ENCODE results near the gene C4BPB. TPM values are rescaled to one million over a fixed set of nuclear protein-coding genes. Genes with fewer than 3 reads are reported as not detected.

The C4BPB gene
- total RNA-seq, 1 donor: not detected

DNA sequence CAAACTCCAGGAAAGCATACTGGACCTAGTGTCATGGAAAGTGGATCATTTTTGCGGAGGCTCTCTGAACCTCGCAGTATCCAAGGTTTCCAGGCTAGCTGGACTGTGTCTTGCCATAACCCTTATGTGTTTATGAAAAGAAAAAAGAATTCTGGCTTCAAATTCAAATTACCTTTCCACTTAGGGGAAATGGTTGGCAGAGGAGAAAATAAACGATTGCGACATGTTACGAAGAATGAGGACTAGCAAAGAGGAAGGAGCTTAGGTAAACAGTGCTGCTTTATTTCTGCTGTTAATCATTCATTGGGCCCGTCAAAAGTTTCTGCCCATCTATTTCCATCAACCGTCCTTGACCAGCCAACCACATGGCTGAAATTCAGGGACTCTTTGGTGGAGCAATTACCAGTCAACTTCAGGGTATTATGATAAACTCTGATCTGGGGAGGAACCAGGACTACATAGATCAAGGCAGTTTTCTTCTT lies 15.3 kb downstream of the C4BPB start, which contains the start of gene C4BPA:
Gene C4BPA (plus strand): TSS at position 342 of the 482 bp plus-strand sequence. CDS start 8,793 bp downstream, outside the sequence.
- Histone ChIP-seq H3K27ac (ENCODE audit: low read depth, low read length) (no peak within 1 kb of the TSS), H4K20me1 (ENCODE audit: insufficient read depth, low read length) (no peaks in the 10 kb centered on the region), H3K4me1 (ENCODE audit: insufficient read depth, low read length) (no peaks in the 10 kb centered on the region), H3K36me3 (ENCODE audit: insufficient read depth, low read length) (no peaks in the 10 kb centered on the region), H3K4me3 (ENCODE audit: insufficient read depth, low read length) (no peak within 1 kb of the TSS), H3K4me2 (ENCODE audit: insufficient read depth, low read length) (no peak within 1 kb of the TSS), H3K79me2 (ENCODE audit: insufficient read depth, low read length) (no peaks in the 10 kb centered on the region), H3K9me3 (ENCODE audit: low read depth, low read length) (no peaks in the 10 kb centered on the region), H2AFZ (ENCODE audit: low read length) (no peak within 1 kb of the TSS), H3K27me3 (ENCODE audit: insufficient read depth, low read length) (no peaks in the 10 kb centered on the region)
- no peak for TF ChIP-seq CTCF (IDR thresholded peaks at IDR 0.05; ENCODE audit: extremely low read depth, low read depth, low read length)
- DNase-seq (ENCODE audit: insufficient read length, low spot score, missing footprints): no peak

GRCh38 chr1:207109004-207109403 lies 20.3 kb downstream of the C4BPB start:
- no peak overlapping the region for H3K27ac ChIP-seq (ENCODE audit: low read depth, low read length)
- no peaks in the 10 kb centered on the region for H3K36me3 ChIP-seq (ENCODE audit: insufficient read depth, low read length)
- no peak for TF ChIP-seq CTCF (IDR thresholded peaks at IDR 0.05; ENCODE audit: extremely low read depth, low read depth, low read length)
- no peak for DNase-seq (ENCODE audit: insufficient read length, low spot score, missing footprints)
- no peak overlapping the region for H3K4me3 ChIP-seq (ENCODE audit: insufficient read depth, low read length)
- H3K27me3 ChIP-seq (ENCODE audit: insufficient read depth, low read length): no peaks in the 10 kb centered on the region
- no peaks in the 10 kb centered on the region for H4K20me1 ChIP-seq (ENCODE audit: insufficient read depth, low read length)
- no peak overlapping the region for H3K4me2 ChIP-seq (ENCODE audit: insufficient read depth, low read length)
- H3K79me2 ChIP-seq (ENCODE audit: insufficient read depth, low read length): no peaks in the 10 kb centered on the region
- H2AFZ ChIP-seq (ENCODE audit: low read length): no peak overlapping the region
- H3K4me1 ChIP-seq (ENCODE audit: insufficient read depth, low read length): no peaks in the 10 kb centered on the region
- H3K9me3 ChIP-seq (ENCODE audit: low read depth, low read length): no peaks in the 10 kb centered on the region

DNA sequence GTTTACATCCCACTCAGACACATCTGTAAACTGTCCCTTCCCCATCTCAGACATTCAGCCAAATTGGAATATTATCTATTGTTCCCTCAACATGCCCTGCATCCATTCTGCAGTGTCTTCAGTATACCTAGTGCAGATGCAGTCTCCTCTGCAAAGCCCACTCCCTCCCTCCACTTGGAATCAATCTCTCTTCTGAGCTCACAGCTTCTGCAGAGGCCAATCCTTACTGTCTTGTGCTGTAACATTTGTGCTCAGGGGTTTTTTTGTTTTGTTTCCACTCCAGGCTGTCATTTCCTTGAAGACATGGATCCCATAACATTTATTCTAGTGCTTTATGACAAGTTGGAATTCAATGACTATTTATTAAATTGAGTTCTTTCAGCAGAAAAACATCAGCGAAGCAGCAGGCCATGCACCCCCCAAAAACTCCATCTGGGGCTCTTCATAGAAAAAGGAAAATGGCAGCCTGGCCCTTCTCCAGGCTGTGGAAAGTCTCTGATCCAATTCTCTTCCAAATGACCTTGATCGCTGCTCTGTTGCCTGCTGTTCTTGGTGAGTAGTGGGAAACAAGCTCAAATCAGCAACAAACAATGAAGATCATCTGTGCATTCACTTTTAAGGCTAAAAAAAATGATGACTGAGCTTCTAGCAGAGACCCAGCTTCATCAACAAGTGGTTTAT lies 24.1 kb downstream of the C4BPB start:
- H3K9me3 ChIP-seq (ENCODE audit: low read depth, low read length): no peaks in the 10 kb centered on the region
- H2AFZ ChIP-seq (ENCODE audit: low read length): no peak overlapping the region
- H3K4me1 ChIP-seq (ENCODE audit: insufficient read depth, low read length): no peaks in the 10 kb centered on the region
- no peak overlapping the region for H3K4me2 ChIP-seq (ENCODE audit: insufficient read depth, low read length)
- TF ChIP-seq CTCF (IDR thresholded peaks at IDR 0.05; ENCODE audit: extremely low read depth, low read depth, low read length): no peak
- H3K27ac ChIP-seq (ENCODE audit: low read depth, low read length): no peak overlapping the region
- no peak for DNase-seq (ENCODE audit: insufficient read length, low spot score, missing footprints)
- H3K4me3 ChIP-seq (ENCODE audit: insufficient read depth, low read length): no peak overlapping the region
- no peaks in the 10 kb centered on the region for H4K20me1 ChIP-seq (ENCODE audit: insufficient read depth, low read length)
- H3K79me2 ChIP-seq (ENCODE audit: insufficient read depth, low read length): no peaks in the 10 kb centered on the region
- H3K36me3 ChIP-seq (ENCODE audit: insufficient read depth, low read length): no peaks in the 10 kb centered on the region
- no peaks in the 10 kb centered on the region for H3K27me3 ChIP-seq (ENCODE audit: insufficient read depth, low read length)

DNA sequence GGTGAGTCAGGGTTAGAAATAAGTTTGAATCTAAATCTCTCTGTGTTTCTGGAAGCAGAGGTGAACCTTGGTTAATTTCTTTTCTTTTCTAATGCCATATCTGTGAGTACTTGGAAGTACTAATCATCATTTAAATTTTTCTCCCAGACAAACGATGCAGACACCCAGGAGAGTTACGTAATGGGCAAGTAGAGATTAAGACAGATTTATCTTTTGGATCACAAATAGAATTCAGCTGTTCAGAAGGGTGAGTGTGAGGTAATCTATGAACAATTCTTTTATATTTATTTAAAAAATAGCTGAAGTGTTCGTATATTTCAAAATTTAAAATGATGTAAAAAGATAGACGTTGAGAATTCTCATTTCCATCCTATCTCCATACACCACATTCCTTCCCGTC lies 26.6 kb downstream of the C4BPB start:
- TF ChIP-seq CTCF (IDR thresholded peaks at IDR 0.05; ENCODE audit: extremely low read depth, low read depth, low read length): no peak
- DNase-seq (ENCODE audit: insufficient read length, low spot score, missing footprints): no peak
- no peak overlapping the region for H3K4me2 ChIP-seq (ENCODE audit: insufficient read depth, low read length)
- no peaks in the 10 kb centered on the region for H3K4me1 ChIP-seq (ENCODE audit: insufficient read depth, low read length)
- no peaks in the 10 kb centered on the region for H3K27me3 ChIP-seq (ENCODE audit: insufficient read depth, low read length)
- no peaks in the 10 kb centered on the region for H3K36me3 ChIP-seq (ENCODE audit: insufficient read depth, low read length)
- H3K9me3 ChIP-seq (ENCODE audit: low read depth, low read length): no peaks in the 10 kb centered on the region
- H4K20me1 ChIP-seq (ENCODE audit: insufficient read depth, low read length): no peaks in the 10 kb centered on the region
- no peak overlapping the region for H3K4me3 ChIP-seq (ENCODE audit: insufficient read depth, low read length)
- H3K79me2 ChIP-seq (ENCODE audit: insufficient read depth, low read length): no peaks in the 10 kb centered on the region
- no peak overlapping the region for H3K27ac ChIP-seq (ENCODE audit: low read depth, low read length)
- H2AFZ ChIP-seq (ENCODE audit: low read length): no peak overlapping the region
